DMS153 treated with DMSO at 0.1 percent for 48 hours (cell line): ENCODE measurements around the gene PRTN3.
A peak's percentile ranks its signal among the peaks of the same experiment; 100 is the strongest.
"Not testable (repeated sequence)": the region's sequence is repeated elsewhere in the genome, so short reads cannot be mapped to it uniquely, and the experiment has no call there.

Experiments used
- DNase-seq: peaks from one replicate; lab custom pipeline; 2025; ENCODE audit not compliant: unreplicated experiment; lab: John Stamatoyannopoulos, UW

Gene PRTN3

DNA sequence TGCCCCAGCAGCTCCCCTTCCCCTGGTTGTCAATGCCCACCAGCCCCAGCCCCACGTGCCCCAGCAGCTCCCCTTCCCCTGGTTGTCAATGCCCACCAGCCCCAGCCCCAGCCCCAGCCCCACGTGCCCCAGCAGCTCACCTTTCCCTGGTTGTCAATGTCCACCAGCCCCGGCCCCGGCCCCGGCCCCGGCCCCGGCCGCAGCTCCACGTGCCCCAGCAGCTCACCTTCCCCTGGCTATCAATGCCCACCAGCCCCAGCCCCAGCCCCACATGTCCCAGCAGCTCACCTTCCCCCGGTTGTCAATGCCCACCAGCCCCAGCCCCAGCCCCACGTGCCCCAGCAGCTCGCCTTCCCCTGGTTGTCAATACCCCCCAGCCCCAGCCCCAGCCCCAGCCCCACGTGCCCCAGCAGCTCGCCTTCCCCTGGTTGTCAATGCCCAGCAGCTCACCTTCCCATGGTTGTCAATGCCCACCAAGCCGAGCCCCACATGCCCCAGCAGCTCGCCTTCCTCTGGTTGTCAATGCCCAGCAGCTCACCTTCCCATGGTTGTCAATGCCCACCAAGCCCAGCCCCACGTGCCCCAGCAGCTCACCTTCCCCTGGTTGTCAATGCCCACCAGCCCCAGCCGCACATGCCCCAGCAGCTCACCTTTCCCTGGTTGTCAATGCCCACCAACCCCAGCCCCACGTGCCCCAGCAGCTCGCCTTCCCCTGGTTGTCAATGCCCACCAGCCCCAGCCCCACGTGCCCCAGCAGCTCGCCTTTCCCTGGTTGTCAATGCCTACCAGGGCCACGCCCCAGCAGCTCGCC lies 38.2 kb downstream of the PRTN3 start:
- DNase-seq: not testable (repeated sequence)

DNA sequence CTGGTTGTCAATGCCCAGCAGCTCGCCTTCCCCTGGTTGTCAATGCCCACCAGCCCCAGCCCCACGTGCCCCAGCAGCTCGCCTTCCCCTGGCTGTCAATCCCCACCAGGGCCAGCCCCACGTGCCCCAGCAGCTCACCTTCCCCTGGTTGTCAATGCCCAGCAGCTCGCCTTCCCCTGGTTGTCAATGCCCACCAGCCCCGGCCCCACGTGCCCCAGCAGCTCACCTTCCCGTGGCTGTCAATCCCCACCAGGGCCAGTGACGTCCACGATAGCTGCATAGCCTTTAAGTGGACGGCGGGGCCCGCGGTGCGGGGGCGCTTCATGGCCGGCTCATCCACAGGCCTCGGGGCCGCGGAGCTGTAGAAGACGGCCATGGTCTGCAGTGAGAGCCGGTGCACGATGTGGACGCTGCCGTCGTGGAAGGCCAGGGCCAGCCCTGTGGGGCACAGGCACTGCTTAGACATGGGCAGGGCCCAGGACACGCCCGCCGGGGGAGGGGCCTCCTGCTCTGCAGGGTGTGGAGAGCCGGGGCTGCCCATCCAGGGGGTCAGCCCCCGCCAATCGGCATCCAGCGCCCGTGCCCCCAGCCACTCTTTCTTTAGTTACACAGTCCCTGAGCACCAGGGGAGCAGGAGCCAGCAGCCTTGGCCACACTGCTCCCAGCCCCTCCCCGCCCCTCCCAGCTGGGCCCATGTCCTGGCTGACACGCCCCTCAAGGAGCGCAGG lies 39.1 kb downstream of the PRTN3 start:
- DNase-seq: no peak

DNA sequence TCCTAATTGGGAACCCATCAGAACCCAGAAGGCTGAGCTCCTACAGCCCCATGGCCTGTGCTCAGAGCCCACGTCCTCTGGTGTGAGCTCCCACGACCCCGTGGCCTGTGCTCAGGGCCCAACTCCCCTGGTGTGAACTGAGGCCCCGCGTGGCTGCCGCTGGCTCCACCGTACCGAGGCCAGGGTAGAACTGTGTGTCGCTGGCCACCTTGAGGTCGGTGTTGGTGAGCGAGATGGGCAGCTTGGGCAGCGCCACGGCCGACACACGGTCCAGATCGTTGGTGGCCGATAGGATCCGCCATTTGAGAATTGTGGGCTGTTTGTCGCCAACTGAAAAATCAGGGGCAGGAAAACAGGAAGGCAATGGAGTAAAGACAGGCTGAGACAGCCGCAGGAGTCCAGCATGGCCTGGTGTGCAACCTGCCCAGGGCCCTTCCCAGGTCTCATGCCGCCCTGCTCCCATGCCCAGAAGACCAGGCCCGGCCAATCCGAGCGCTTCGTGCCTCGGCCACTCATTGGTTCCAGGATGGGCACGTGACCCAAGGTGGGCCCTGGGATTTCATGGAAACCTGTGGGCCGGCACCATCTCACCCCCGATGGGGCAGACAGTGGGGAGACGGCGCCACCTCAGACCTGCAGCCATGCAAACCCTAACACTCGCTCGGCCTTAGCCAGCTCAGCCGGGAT lies 40.7 kb downstream of the PRTN3 start:
- no peak for DNase-seq

DNA sequence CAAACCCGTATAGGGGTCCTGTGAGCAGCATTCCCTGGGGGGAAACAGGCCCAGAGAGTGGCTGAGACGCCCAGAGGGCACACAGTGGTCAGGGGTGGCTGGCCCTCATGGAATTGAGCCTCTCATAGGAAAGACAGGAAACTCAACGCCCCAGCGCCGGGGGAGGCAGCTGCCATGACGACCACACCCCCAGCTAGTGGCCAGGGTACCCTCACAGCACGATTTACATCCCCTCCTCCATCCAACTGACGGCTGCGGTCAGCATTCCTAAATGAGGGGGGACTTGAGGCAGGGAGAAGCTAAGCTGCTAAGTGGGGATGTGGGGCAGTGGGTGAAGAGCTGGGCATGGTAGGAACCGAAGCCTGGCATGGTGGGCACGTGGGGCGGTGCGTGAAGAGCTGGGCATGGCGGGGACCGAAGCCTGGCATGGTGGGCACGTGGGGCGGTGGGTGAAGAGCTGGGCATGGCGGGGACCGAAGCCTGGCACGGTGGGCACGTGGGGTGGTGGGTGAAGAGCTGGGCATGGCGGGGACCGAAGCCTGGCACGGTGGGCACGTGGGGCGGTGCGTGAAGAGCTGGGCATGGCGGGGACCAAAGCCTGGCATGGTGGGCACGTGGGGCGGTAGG lies 42.2 kb downstream of the PRTN3 start:
- no peak for DNase-seq

DNA sequence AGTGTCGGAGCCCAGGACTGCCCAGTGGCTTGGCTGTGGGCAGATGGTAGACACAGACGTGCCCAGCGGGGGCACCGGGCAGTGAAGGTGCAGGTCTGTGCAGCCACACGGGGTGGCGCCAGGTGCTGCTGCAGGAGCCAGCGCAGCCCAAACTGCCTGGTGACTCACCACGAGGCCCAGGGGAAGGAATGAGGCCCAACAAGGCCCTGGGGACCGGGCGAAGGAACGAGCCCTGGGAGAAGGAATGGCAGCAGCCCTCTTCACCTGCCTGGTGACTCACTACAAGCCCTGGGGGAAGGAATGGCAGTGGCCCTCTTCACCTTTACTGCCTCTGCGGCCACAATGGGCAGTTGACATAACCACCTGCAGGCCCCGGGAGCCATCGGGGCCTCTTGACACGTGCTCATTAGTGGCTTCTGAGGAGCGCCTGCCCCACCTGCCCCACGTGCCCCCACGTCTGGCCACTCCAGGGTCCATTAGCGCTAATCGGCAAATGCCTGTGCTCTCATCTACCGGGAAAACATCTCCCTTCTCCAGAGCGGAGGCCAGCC lies 42.9 kb downstream of the PRTN3 start:
- no peak for DNase-seq

DNA sequence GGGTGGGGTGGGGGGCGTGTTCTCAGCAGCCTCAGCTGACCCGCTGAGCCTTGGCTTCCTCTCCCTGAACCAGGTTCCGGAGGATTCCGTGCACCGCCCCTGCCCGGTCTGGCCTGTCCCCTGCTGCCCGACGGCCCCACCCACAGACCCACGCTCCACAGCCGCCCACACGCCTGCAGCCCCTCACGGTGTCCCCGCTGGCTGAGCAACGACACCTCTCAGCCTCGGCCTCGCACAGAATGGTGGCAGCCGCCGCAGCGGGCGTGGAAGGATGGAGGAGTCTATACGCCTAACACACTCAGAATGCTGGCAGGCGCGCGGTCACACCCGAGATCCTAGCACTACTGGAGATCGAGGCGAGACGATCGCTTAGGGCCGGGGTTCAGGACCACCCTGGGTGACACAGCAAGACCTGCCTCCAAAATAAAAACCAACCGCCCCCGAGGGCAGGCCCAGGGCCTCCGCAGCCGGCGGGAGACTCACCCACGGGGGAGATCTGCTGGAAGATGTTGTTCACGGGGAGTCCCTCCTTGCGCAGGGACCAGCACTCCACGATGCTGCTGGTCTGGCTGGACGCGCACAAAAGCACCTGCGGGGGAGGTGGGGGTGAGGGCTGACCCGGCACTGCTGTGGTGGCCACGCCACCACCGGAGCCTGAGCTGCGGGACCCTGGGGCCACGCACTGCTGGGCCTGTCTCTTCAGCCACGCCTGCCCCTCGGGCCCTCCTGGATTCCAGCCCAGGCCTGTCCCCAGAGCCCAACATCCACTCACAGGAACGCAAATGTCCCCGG lies 43.8 kb downstream of the PRTN3 start:
- DNase-seq: no peak

DNA sequence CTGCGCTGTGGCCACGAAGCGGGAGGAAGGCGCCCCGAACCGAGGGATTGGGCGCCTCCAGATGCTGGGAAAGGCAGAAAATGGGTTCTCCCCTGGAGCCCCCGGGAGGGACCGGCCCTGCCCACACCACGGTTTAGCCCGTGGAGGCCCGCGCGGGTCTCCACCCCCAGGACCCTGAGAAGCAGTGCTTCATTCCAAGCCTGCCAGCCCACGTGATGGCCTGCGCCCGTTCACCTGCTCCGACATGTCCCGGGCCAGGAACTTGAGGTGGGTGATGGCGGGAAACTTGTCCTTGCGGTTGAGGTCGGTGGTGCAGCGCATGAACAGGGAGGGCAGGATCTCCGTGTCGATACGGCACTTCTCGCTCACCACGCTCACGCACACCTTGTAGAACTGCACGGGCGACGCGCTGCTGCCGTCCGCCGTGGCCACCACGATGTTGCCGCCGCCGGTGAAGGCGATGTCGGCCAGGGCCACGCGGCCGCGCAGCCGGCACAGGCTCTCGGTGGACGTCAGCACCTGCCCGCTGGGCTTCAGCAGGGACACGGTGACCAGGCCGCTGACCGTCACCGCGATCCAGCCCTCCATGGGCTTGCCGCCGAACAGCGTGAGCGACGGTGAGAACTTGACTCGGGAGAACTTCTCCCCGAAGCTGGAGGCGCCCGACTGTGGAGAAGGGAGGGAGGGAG lies 44.9 kb downstream of the PRTN3 start:
- no peak for DNase-seq

DNA sequence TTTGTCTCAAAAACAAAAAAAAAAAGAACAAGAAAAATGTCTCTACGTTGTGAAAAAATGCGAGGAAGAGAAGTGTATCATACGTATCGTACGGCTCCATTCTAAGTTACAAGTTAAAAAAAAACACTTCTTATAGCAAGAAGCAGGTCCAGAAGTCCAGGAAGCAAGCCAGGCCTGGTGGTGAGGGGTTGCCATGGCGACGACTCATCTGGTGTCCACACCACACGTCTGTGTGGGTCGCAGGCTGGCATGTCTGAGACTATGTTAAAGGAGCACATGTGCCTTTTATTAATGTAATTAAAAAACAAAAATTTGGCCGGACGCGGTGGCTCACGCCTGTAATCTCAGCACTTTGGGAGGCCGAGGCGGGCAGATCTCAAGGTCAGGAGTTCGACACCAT lies 46.3 kb downstream of the PRTN3 start:
- DNase-seq: no peak

DNA sequence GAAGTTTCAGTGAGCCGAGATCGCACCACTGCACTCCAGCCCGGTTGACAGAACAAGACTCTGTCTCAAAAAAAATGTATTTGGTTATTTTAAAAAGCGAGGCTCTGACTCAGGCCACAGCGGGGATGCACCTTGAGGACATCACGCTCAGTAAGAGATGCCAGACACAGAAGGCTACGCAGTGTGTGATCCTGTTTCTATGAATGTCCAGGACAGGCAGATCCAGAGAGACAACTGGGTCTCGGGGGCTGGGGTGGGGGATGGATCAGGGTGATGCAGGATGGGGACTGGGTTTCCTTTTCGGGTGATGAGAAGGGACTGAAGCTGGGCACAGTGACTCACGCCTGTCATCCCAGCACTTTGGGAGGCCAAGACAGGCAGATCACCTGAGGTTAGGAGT lies 46.8 kb downstream of the PRTN3 start:
- DNase-seq: no peak

DNA sequence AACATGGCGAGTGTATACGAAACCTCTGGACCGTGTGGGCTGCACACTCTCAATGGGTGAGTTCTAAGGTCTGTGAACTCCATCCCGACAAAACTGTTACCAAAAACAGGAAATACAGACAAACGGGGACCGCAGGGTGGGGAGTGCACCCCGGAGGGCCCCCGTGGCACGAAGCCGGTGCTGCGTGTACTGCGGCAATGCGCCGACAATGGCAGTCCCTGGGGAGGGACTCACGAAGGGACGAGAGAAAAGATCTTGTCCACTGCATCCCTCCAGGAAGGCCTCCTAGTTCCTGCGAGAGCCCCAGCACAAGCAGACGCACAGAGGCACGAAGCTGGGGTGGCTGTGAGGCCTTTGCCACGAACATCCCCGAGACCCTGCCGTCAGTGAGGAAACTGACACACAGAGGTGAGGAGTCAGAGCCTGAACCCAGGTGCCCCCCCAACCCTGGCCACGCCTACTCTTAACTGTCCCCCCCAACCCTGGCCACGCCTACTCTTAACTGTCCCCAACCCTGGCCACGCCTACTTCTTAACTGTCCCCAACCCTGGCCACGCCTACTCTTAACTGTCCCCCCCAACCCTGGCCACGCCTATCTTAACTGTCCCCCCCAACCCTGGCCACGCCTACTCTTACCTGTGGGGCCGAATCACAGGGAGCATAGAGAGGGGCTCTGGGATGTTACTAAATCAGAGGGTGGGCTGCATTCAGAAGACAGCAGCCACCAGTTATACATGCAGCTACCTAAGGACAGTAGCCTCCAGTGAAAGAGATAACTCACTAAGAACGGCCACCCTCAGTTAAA lies 48.0 kb downstream of the PRTN3 start:
- DNase-seq: no peak

DNA sequence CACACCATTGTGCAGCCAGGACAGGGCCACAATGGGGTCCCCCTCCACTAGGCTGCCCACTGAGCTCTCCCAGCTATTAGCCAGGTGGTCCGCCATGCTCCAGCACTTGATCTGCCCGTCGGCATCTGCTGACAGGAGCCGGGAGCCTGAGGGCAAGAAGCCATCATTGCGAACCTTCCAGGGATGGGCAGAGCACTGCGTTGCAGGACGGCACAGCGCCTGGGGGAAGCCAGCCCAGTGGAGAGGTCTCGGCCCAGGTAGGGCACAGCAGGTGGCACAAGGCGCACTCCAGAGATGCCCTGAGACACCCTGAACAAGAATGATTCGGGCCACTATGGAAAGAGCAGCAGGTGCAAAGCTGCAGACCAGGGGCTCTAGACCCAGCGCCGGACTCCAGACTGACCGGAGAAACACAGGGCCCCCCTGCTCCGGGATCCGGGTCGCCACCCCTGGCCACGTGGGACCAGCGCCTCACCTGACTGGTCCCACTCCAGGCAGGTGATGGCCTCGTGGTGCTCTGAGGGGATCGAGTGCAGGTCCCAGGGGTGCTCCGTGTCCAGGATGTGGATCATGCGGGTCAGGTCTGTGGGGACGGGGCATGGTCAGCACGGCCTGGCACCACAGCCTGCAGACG lies 49.0 kb downstream of the PRTN3 start:
- DNase-seq: no peak

DNA sequence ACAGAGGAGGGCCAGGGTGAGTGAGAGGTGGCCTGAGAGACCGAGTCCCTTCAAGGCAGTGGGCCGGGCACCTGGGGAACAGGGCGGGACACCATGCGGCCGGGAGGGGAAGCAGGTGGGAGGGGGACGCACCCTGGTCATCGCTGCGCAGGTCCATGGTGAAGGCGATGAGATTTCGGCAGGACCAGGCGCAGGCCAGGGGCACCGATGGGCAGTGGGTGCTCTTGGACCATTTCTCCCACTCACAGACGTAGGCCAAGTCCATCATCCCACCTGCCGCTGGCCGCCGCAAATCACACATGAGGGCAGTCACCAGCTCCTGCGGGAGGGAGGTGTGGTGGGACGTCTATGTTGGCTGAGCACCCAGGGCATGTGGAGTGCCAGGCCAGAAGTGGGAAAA lies 50.0 kb downstream of the PRTN3 start:
- no peak for DNase-seq

DNA sequence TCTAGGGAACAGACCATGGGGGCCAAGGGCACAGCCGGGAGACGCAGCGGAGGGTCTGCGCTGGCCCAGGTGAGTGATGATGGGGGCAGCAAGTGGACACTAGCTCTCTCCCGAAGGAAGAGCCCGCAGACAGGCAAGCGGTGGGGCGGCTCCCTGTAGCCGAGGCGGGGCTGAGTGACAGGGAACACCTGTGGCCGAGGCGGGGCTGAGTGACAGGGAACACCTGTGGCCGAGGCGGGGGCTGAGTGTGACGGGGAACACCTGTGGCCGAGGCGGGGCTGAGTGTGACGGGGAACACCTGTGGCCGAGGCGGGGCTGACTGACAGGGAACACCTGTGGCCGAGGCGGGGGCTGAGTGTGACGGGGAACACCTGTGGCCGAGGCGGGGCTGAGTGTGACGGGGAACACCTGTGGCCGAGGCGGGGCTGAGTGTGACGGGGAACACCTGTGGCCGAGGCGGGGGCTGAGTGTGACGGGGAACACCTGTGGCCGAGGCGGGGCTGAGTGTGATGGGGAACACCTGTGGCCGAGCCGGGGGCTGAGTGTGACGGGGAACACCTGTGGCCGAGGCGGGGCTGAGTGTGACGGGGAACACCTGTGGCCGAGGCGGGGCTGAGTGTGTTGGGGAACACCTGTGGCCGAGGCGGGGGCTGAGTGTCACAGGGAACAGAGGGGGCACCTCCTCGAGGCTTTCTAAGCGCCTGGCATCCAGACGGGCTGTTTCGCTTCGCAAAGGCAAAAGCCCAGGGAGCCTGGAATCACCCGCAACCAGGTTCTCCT lies 50.8 kb downstream of the PRTN3 start:
- DNase-seq: not testable (repeated sequence)

DNA sequence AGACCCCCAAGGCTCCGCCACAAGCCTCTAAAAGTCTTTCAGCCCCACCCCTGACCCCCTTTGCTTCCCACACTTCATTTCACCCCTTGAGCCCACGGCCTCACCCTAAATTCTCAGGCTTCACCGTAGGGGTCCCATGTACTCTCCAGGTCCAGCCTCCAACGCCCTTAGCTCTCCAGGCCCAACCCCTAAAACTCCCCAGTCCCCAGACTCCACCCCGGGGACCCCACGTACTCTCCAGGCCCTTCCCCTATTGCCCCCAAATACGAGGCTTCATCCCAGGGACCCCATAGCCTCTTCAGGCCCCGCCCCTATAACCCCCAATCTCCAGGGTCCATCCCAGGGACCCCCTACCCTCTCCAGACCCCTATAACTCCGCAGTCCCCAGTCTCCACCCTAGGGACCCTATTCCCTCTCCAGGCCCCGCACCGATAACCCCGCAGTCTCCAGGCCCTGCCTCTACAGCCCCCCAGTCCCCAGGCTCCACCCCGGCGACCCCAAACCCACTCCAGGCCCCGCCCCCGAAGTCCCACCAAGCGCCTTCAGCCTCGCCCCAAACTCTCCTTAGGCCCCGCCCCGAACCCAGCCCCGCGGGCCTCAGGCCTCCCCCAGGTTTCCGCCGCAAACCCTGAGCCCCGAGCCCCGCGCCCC lies 51.6 kb downstream of the PRTN3 start:
- DNase-seq: no peak

DNA sequence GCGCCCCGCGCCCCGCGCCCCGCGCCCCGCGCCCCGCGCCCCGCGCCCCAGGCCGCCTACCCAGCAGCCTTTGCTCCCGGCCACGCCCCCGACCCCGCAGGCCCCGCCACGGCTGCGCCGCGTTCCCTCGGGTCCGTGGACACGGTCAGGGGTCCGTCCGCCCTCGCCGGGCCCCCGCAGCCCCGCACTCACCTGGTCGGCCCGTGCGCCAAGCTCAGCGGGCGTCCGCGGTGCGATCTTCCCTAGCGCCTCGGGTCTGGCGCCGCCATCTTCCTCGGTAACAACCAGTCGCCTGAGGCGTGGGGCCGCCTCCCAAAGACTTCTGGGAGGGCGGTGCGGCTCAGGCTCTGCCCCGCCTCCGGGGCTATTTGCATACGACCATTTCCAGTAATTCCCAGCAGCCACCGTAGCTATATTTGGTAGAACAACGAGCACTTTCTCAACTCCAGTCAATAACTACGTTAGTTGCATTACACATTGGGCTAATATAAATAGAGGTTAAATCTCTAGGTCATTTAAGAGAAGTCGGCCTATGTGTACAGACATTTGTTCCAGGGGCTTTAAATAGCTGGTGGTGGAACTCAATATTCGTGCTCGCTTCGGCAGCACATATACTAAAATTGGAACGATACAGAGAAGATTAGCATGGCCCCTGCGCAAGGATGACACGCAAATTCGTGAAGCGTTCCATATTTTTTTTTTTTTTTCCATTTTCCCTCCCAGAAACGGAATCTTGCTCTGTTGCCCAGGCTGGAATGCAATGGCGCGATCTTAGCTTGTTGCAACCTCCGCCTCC lies 52.3 kb downstream of the PRTN3 start, which contains the start of the genes MED16 and RNU6-9:
MED16 (minus strand) TSS at position 294 of the 796 bp plus-strand sequence. CDS start 2,056 bp downstream, outside the sequence.
RNU6-9 (plus strand) TSS at position 591 of the 796 bp plus-strand sequence.
- DNase-seq: peak; percentile 28

DNA sequence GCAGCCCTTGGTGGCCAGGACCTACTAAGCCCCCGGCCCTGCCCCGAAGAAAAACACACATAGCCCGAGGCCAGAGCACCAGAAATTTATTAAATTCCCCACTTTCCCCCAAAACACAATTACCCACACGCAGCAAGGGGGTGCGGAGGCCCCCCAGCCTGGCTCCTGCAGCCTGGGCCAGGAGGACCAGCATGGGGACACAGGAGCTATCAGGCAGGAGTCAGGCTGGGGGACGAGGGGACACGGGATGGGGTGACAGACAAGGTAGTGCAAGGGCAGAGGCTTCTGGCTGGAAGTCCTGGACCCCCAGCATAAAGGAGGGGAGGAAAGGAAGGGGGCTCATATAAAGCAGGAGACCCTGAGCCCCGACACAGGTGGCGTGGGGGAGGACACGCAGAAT lies 55.6 kb downstream of the PRTN3 start:
- DNase-seq: no peak
